GM23248 (cell line): ENCODE data around the gene PTPN14. TPM values are rescaled to one million over a fixed set of nuclear protein-coding genes. Genes with fewer than 3 reads are reported as not detected.

ENCODE experiments used
- DNase-seq: peaks from one replicate; pipeline ENCODE4 v3.0.0-alpha.2; 2015
- H2AFZ ChIP-seq: fragments of 200-600 bp; sonication (generic); 2 replicates; pipeline ENCODE4 v1.6.1; 2016; ENCODE audit warnings: antibody characterized with exemption
- H3F3A ChIP-seq: fragments of 200-600 bp; sonication (generic); 2 replicates; pipeline ENCODE4 v1.6.1; 2016; ENCODE audit warnings: mild to moderate bottlenecking, antibody characterized with exemption, mixed run types; ENCODE audit not compliant: insufficient read depth
- H3K27ac ChIP-seq: fragments of 200-600 bp; sonication (generic); 2 replicates; pipeline ENCODE4 v1.5.1; 2016; ENCODE audit warnings: mild to moderate bottlenecking
- H3K27me3 ChIP-seq: fragments of 200-600 bp; sonication (generic); replicated peaks from 2 replicates; pipeline ENCODE4 v1.6.1; 2016; ENCODE audit warnings: mild to moderate bottlenecking; ENCODE audit not compliant: insufficient read depth
- H3K36me3 ChIP-seq: fragments of 200-600 bp; sonication (generic); 2 replicates; pipeline ENCODE4 v1.6.1; 2016; ENCODE audit warnings: low read depth, mild to moderate bottlenecking
- H3K4me1 ChIP-seq: fragments of 200-600 bp; sonication (generic); 2 replicates; pipeline ENCODE4 v1.6.1; 2016; ENCODE audit warnings: mild to moderate bottlenecking; ENCODE audit not compliant: insufficient read depth
- H3K4me2 ChIP-seq: fragments of 200-600 bp; sonication (generic); one replicate; pipeline ENCODE4 v1.6.1; 2016; ENCODE audit warnings: mild to moderate bottlenecking; ENCODE audit not compliant: unreplicated experiment
- H3K4me3 ChIP-seq: fragments of 200-600 bp; sonication (generic); 2 replicates; pipeline ENCODE4 v1.5.1; 2016; ENCODE audit warnings: mild to moderate bottlenecking
- H3K79me2 ChIP-seq: fragments of 200-600 bp; sonication (generic); 2 replicates; pipeline ENCODE4 v1.6.1; 2016; ENCODE audit warnings: mild to moderate bottlenecking; ENCODE audit not compliant: insufficient read depth
- H3K9ac ChIP-seq: fragments of 200-600 bp; sonication (generic); 2 replicates; pipeline ENCODE4 v1.6.1; 2016; ENCODE audit warnings: mild to moderate bottlenecking
- H3K9me2 ChIP-seq: fragments of 200-600 bp; sonication (generic); 2 replicates; pipeline ENCODE4 v1.6.1; 2016; ENCODE audit warnings: mixed run types, mild to moderate bottlenecking, moderate library complexity; ENCODE audit not compliant: insufficient read depth
- H3K9me3 ChIP-seq: fragments of 200-600 bp; sonication (generic); one replicate; pipeline ENCODE4 v1.6.1; 2017; ENCODE audit warnings: low read depth
- H4K20me1 ChIP-seq: fragments of 200-600 bp; sonication (generic); 2 replicates; pipeline ENCODE4 v1.6.0; 2016; ENCODE audit not compliant: insufficient read depth
- EZH2 ChIP-seq: fragments of 200-600 bp; sonication (generic); IDR thresholded peaks from 2 replicates; pipeline ENCODE4 v1.6.1; 2018; ENCODE audit warnings: antibody characterized with exemption, mild to moderate bottlenecking; ENCODE audit not compliant: insufficient read depth, poor library complexity, severe bottlenecking
- EZH2phosphoT487 ChIP-seq: fragments of 200-600 bp; sonication (generic); IDR thresholded peaks from 2 replicates; pipeline ENCODE4 v1.6.1; 2018; ENCODE audit warnings: antibody characterized with exemption, moderate library complexity, mild to moderate bottlenecking, low read depth; ENCODE audit not compliant: insufficient read depth
- whole genome bisulfite sequencing, 2 experiments: methylation state at CpG; one replicate each; pipeline ENCODE4 v1.1.6; 2015 to 2017; ENCODE audit warnings: low lambda C conversion rate in 2 of 2, low coverage in 1 of 2; ENCODE audit errors: missing lambda C conversion rate in 2 of 2; 5-methylcytosine and 5-hydroxymethylcytosine counted together
- in situ Hi-C: fragments of 300-500 bp; cut with MboI; formaldehyde crosslinking; loops from 2 replicates; pipeline ENCODE4 v1.15.0; 2020
- polyA plus RNA-seq: library from polyadenylated mRNA; unstranded; fragments of >200 nt; fragmentation: Nextera tagmentation; extraction: Ambion mirVana; gene quantifications from 2 replicates; pipeline ENCODE4 v1.2.1, GENCODE V29; 2016
- total RNA-seq: library from RNA; depleted of rRNA; stranded (reverse); fragments of >200 nt; shearing (Covaris generic); gene quantifications from 2 replicates; pipeline ENCODE4 v1.2.3, GENCODE V29; 2014

PTPN14 gene
- total and polyA plus RNA-seq, 2 experiments from 2014 or later: 38.7 to 49.8 TPM

DNA sequence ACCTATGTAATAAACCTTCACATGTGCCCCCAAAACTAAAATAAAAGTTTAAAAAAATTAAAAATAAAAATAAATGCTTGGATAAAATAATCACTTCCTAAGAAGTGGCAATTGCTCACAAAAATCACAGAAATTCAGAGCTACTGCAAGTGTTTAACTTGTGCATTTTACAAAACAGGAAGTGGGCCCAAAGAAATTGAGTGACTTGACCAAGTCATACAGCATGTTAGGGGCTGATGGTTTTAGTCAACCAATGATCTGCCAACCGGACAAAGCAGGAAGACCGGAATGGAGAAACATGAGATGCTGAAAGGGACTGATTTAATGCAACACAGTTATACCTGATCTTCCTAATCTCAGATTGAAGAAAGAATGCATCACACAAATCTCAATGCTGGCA lies 173.9 kb downstream of the PTPN14 start:
- Histone ChIP-seq H3K79me2 (peaks cover 79% of the 10 kb centered on the region), H4K20me1 (no peaks in the 10 kb centered on the region; the same call in 1 of the 2 replicates), H3K9ac (no peak overlapping the region), H3K36me3 (peaks cover 83% of the 10 kb centered on the region), H3K27ac (peak overlapping the region; percentile 14; the same call in 1 of the 2 replicates), H3K4me3 (no peak overlapping the region), H3K4me2 (no peak overlapping the region), H2AFZ (no peak overlapping the region), H3F3A (peaks cover 22% of the 10 kb centered on the region), H3K27me3 (no peaks in the 10 kb centered on the region), H3K9me2 (no peaks in the 10 kb centered on the region), H3K9me3 (no peaks in the 10 kb centered on the region), H3K4me1 (peaks cover 14% of the 10 kb centered on the region)
- TF ChIP-seq EZH2phosphoT487 (no peak), EZH2 (no peak)
- 97 to 100% methylated on average over 2 of the region's 2 CpGs for WGBS, 2 experiments
- DNase-seq: no peak
- in situ Hi-C loops: no loop called here

- peaks cover 39% of the 10 kb centered on the region for H3K79me2 ChIP-seq
- H3F3A ChIP-seq: peaks cover 29% of the 10 kb centered on the region
- H3K4me2 ChIP-seq: no peak overlapping the region
- in situ Hi-C loops: no loop called here
- WGBS, 2 experiments: 68 to 71% methylated on average over 5 of the region's 5 CpGs
- no peak overlapping the region for H3K4me3 ChIP-seq
- H3K9me3 ChIP-seq: no peaks in the 10 kb centered on the region
- no peak overlapping the region for H3K27ac ChIP-seq
- H3K9ac ChIP-seq: no peak overlapping the region
- no peak overlapping the region for H2AFZ ChIP-seq
- no peaks in the 10 kb centered on the region for H3K9me2 ChIP-seq
- no peaks in the 10 kb centered on the region for H3K27me3 ChIP-seq
- no peaks in the 10 kb centered on the region for H3K4me1 ChIP-seq
- TF ChIP-seq EZH2: no peak
- no peak for TF ChIP-seq EZH2phosphoT487
- peaks cover 64% of the 10 kb centered on the region for H3K36me3 ChIP-seq
- no peaks in the 10 kb centered on the region for H4K20me1 ChIP-seq
- no peak for DNase-seq
These were observed 179.3 kb downstream of the PTPN14 start for GRCh38 chr1:214372092-214372491.

GRCh38 chr1:214370615-214371014 lies 180.8 kb downstream of the PTPN14 start:
- Histone ChIP-seq H3K27me3 (no peaks in the 10 kb centered on the region), H3K27ac (no peak overlapping the region), H3K36me3 (peaks cover 56% of the 10 kb centered on the region), H3K4me1 (no peaks in the 10 kb centered on the region), H3K4me2 (no peak overlapping the region), H3K79me2 (peaks cover 26% of the 10 kb centered on the region), H3K9me3 (no peaks in the 10 kb centered on the region), H3K9ac (no peak overlapping the region), H2AFZ (no peak overlapping the region), H3F3A (peaks cover 24% of the 10 kb centered on the region), H4K20me1 (no peaks in the 10 kb centered on the region), H3K4me3 (no peak overlapping the region), H3K9me2 (no peaks in the 10 kb centered on the region)
- no peak for DNase-seq
- WGBS, 2 experiments: 97 to 99% methylated on average over 3 of the region's 3 CpGs
- TF ChIP-seq EZH2phosphoT487: no peak
- TF ChIP-seq EZH2: no peak
- in situ Hi-C loops: no loop called here

DNA sequence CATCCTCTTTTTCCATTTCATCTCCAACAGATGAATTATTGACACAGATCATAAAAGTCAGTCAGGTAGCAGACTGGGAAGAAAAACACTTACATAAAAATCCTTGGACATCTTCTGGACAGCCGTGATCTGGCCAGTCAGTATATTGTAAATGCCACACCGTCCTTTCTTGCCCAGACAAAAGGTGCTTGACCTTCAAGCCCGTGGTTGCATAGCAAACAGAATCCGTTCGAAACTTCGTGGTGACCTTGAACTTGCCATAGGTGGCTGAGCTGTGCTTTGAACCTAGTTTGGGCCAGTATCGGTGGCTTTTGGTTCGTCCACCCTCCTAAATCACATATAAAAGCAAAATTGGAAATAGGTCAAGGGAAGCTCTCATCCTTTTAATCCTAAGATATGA lies 182.0 kb downstream of the PTPN14 start:
- no peak for TF ChIP-seq EZH2
- TF ChIP-seq EZH2phosphoT487: no peak
- no peak for DNase-seq
- H3K9me3 ChIP-seq: no peaks in the 10 kb centered on the region
- no peak overlapping the region for H3K9ac ChIP-seq
- WGBS, 2 experiments: 94 to 96% methylated on average over 8 of the region's 8 CpGs
- H3K4me1 ChIP-seq: peaks cover 12% of the 10 kb centered on the region; the same call in 1 of the 2 replicates
- H3K36me3 ChIP-seq: peaks cover 50% of the 10 kb centered on the region
- H2AFZ ChIP-seq: no peak overlapping the region
- H3K4me2 ChIP-seq: no peak overlapping the region
- H4K20me1 ChIP-seq: no peaks in the 10 kb centered on the region
- in situ Hi-C loops: no loop called here
- H3K9me2 ChIP-seq: no peaks in the 10 kb centered on the region
- no peak overlapping the region for H3K27ac ChIP-seq
- H3K79me2 ChIP-seq: peaks cover 28% of the 10 kb centered on the region
- peaks cover 30% of the 10 kb centered on the region for H3F3A ChIP-seq
- no peaks in the 10 kb centered on the region for H3K27me3 ChIP-seq
- H3K4me3 ChIP-seq: no peak overlapping the region

DNA sequence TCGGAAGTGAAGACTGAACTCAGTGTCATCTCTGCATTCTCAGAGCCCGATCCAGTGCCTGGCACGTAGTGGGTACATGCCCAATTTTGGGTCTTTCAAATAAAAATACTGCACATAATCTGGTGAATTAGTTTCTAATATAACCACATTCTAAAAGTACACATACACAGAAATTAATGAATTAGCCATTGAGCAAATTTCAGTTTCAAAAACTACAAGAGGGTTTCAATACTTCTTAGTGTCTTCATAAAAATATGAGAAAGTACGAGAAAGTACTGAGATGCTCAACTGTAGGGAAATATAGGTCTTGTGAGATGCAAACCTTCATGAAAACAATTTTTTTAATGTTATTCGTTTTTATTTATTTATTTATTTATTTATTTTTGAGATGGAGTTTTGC lies 183.6 kb downstream of the PTPN14 start:
- TF ChIP-seq EZH2: no peak
- TF ChIP-seq EZH2phosphoT487: no peak
- H3K36me3 ChIP-seq: peaks cover 41% of the 10 kb centered on the region

More for the DNA sequence above, 183.6 kb downstream of the PTPN14 start:
- H3K79me2 ChIP-seq: peaks cover 17% of the 10 kb centered on the region
- WGBS, 2 experiments: 86 to 89% methylated on average over 5 of the region's 5 CpGs
- no peaks in the 10 kb centered on the region for H3K27me3 ChIP-seq
- H4K20me1 ChIP-seq: no peaks in the 10 kb centered on the region
- H3K4me3 ChIP-seq: no peak overlapping the region
- H3K27ac ChIP-seq: no peak overlapping the region
- no peak overlapping the region for H3K4me2 ChIP-seq
- H3K9ac ChIP-seq: no peak overlapping the region
- no peaks in the 10 kb centered on the region for H3K9me2 ChIP-seq
- in situ Hi-C loops: no loop called here
- peaks cover 45% of the 10 kb centered on the region for H3F3A ChIP-seq
- peaks cover 27% of the 10 kb centered on the region for H3K4me1 ChIP-seq
- DNase-seq: no peak
- H2AFZ ChIP-seq: no peak overlapping the region
- no peaks in the 10 kb centered on the region for H3K9me3 ChIP-seq
